RPMI8226 (cell line): Measurements from ENCODE around the gene SHC3.

Source experiments
- DNase-seq: peaks from one replicate; pipeline ENCODE4 v3.0.0-alpha.2; 2015

The SHC3 gene

DNA sequence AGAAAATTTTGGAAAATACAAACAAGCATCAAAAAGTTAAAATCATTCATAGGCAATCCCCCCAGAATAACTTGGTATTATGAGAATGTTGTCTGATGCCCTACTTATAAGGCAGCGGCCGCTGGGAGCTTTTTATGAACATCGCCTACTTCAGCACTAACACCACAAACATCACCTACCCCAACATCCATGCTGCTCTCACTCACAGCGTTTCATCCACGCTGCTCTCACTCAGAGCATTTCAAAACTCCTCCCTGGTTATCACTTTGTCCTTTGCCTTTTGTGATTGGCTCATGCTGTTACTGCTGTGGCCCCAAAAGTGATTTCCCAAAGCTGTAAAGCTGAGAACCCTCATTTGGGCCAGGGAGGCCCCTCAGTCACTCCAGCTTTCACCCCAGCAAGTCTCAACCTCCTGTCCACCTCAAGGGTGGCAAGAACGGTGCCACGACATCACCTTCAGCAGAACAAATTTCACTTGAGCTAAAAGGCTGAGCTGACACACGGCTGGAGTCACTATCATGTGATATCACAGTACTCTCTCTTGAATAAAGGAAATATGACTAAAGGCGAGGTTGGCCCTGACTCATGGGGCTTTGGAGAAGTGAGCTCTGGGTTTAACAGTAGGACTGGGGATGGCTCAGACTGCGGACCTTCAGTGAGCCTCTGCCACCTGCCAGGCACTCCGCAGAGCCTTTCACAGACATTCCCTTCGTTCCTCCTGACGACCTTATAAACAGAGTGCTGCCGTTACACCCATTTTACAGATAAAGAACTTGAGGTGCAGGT is 25.2 kb downstream of the SHC3 start:
- no peak for DNase-seq

DNA sequence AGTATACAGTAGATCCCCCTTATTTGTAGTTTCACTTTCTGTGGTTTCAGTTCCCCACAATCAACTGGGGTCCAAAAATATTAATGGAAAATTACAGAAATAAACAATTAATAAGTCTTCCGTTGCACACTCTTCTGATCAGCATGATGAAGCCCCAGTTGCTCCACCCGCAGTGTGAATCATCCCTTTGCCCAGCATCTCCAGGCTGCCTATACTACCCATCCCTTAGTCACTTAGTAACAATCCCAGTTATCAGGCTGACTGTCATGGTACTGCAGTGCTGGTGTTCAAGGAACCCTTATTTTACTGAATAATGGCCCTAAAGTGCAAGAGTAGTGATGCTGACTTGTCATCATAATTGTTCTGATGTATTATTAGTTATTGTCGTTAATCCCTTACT is 28.9 kb downstream of the SHC3 start:
- DNase-seq: no peak

DNA sequence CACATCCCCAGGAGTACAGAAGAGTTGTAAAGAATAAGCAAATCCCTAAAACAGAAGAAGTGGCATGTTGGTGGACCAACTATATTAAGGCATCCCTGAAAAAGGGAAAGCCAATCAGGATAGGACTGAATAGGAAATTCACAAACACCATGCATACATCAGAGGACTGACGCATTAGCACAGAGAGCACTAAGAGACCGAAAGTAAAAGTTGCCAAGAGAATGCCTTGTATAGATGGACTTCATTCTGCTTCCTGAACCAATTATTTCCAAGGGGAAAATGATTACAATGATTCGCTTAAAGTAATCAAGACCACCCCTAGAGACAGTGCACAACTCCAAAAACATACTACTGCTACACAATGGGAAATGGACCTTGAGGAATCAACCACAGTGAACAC is 33.5 kb downstream of the SHC3 start:
- DNase-seq: no peak

DNA sequence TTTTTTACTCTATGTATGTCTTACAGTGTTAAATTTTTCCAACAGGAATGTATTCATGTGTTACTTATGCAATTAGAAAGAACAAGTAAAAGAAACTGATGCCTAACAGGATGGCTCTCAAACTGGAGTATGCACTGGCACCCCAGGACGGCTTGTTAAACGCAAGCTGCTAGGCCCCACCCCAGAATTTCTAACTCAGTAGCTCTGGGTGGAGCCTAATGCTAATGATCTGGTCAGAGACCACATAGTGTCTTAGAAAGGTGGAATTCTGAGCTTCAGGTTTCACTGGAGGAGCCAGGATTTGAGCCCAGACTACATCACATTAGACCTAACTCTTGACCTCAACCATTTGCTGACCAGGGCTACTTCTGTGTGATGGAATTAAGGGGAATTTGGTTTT is 34.4 kb downstream of the SHC3 start:
- DNase-seq: no peak

DNA sequence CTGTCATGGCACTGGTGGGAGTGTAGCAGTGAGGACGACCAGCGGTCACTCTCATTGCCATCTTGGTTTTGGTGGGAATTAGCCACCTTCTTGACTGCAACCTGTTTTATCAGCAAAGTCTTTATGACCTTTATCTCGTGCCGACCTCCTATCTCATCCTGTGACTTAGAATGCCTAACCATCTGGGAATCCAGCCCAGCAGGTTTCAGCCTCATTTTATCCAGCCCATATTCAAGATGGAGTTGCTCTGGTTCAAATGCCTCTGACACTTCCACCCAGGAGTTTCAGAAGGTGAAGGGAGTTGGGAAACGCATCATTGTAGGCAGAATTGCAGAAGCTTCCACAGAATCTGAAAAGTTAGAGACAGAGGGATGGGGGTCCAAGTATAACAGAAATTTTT is 35.4 kb downstream of the SHC3 start:
- no peak for DNase-seq

DNA sequence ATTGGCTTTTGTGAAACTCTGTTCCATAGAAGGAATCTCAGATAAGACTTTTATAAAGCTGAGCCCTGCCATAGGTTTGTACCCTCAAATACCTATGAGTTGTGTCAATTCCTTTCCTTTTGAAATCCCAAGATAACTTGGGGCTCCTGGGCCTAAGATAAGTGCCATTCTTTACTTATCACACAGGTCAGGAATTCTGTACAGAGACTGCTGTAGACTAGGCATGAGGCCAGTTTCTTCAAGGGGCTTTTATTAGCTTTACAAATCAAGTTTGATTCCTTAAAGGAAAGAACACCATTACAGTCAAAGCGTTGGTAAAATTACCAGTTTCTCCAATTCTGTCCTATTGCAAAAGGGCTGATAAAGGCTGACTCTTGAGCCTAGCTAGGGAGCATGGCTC is 39.2 kb downstream of the SHC3 start:
- DNase-seq: no peak

DNA sequence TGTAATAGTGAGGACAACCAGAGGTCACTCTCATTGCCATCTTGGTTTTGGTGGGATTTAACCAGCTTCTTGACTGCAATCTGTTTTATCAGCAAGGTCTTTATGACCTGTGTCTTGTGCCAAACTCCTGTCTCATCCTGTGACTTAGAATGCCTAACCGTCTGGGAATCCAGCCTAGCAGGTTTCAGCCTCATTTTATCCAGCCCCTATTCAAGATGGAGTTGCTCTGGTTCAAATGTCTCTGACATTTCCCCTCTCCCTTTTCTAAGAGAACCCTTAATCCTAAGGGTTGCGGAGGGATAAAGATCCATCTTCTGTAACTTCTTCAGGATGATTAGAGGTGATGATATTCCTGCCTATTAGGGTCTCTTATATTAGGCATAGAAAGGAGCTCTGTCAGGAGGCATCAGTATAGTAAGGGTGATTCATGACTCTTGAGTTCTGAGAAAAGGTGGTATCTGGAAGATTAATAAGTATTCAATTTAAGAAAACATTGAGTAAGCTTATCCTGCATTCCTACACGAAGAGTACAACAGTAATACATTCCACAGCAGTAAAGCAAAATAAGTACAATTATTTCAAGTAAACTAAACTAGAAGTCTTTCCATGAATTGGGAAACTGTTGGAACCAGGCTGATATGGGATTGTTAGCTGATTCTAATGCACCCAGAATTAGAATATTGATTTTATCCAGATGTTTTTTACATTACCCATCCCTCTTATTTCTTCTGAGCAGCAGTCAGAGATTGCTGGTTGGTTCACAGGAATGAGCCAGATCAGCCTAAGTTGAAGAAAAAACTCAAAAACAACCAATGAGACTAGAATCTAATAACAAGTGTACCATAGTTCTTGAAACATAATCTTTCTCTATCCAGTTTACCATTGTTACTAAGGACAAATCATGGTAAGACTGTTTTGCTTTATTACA is 39.9 kb downstream of the SHC3 start:
- no peak for DNase-seq

DNA sequence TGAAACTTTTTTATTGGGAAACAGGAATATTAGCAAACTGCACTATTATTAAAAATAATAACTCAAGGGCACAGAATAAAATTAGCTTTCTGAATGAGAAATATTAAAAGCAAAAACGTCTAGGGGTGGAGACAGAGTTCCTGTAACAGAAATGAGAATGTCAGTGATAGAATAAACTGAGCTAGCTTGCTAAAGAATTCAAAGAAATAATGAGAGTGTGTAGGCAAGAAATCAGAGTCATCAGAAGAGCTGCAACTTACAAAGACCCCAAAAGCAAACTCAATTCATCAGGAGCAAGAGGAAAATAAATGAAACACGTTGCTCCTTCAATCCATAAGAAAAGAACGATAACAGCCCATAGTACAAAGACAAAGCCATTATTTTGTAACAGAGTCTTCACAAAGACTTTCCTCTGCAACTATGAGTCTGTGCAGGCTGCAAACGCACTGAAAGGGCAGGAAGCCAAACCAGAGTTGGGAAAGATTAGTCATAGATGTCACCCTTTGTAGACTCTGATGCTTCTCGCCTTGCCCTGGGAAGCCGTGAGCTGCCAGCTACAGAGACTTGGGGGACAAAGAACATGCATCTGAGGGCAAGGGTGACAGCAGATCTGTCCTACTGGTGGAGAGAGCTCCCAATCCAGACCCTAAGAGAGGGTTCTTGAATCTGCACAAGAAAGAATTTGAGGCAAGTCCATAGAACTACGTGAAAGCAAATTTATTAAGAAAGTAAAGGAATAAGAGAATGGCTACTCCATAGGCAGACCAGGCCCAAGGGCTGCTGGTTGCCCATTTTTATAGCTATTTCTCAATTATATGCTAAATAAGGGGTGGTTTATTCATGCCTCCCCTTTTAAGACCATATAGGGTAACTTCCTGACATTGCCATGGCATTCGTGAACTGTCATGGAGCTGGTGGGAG is 40.8 kb downstream of the SHC3 start:
- DNase-seq: no peak

DNA sequence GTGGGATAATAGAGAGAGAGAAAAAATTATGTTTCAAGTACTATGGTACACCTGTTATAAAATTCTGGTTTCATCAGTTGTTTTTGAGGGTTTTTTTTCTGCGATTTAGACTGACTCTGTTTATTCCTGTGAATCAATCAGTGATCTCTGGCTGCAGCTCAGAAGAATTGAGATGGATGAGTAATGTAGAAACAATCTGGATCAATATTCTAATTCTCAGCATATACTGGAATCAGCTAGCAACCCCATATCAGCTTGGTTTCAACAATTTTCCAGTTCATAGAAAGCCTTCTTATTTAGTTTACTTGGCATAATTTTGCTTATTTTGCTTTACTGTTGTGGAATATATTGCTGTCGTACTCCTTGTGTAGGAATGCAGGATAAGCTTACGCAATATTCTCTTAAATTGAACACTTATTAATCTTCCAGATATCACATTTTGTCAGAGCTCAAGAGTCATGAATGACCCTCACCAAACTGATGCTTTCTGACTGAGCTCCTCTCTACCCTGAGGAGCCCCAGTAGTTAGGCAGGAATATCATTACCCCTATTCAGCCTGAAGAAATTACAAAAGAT is 42.9 kb downstream of the SHC3 start:
- no peak for DNase-seq

DNA sequence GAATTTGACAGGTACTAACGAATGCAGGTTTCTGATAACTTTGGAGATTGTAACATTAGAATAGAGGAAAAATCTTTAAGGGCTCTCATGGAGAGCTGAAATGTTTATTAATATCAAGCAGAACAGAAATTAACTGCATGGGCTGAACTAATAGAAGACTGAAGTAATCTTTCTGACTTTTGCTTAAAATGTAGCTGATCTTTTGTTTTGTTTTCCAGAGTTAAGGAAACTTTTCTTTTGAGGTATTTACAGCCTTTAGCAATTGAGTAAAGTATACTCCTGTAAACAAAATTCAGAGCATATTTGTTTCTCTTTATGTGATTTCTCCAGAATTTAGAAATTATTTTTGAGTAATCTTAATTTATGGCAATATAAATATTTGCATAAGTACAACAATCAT is 43.9 kb downstream of the SHC3 start:
- DNase-seq: no peak

DNA sequence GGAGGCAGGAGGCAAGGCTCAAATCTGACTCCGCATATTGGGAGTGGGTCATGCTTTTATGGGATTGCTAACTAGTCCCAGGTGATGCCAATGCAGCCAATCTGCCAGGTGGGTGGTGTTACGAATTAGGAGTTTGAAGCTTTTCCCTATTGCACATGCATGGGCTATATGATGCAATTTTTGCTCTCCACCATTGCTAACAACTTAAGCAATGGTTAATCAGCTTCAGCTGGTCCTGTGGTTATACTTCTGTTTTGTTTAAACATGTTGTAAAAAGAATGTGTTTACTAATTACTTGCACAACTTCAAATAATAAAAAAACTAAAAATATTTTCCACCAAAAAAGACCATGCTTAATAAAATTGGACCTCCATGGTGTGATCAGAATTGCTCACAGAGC is 55.7 kb downstream of the SHC3 start:
- DNase-seq: no peak

DNA sequence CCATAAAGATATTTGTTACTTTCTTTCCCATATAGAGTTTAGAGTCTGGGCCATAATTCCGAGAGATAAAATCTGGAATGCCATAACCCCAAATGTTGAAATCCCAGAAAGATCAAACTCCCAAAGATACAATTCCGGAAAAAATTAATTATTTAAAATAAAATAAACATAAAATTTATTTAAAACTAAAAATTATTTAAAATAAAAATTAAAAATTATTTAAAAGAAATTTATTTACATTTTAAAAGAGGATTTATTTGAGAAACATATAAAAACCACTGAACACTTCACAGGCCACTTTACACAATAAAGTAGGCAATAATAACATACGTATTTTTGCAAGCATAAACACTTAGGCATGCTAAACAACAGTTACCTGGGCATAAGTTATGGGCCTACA is 57.9 kb downstream of the SHC3 start:
- no peak for DNase-seq

DNA sequence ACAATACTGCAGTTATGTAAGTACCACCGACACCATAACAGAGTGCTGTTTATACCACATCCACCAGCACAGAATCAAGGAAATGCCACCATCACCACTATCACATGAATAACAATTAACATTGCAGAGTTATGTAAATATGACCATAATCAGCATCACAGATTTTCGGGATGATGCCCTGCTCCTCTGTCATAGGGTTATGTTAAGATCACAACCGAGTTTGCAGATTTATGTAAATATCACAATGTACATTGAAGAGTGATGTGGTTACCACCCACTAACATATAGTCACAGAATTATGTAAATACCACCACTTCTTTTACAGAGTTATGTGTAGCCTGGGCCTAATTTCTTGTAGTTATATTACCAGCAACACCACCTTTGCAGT is 61.8 kb downstream of the SHC3 start:
- DNase-seq: no peak

DNA sequence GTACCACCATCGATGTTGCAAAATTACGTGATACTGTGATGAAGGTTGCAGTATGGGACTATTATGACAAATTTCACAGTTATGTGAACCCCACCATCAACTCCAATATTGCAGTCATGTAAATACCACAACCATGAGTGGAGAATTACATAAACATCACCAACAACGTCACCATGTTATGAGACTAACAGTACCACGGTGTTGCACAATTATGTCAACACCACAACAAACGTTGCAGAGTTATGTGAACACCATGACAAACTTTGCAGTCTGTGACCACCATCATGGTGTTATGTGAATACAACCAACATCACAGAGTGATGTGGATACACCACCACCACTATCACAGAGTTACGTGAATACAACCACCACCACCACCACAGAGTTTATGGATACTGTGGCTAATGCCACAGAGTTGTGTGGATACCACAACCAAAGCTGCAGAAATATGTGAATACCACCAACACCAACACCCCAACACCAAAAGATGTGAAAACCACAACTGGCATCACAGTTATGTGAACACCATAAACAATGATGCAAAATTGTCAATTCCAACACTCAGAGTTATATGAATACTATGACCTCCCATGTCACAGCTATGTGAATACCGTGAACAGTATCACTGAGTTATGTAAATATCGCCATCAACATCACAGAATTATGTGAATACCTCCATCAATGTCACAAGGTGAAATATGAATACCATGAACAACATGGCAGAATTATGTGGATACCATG is 62.4 kb downstream of the SHC3 start:
- no peak for DNase-seq

DNA sequence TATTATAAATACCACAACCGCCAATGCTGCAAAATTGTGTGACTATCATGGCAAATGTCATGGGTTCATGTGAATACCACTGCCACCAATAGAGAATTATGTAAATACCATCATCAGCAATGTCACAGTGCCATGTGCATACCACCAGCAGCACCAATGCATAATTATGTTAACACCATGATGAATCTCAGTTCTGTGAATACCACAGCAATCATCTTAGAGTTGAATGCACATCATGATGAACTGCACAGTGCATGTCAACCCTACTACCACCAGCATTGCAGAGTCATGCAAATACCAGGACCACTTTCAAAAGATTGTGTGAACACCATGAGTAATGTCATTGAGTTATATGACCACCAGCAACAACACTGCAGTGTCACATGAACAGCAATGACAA is 63.2 kb downstream of the SHC3 start:
- DNase-seq: no peak

DNA sequence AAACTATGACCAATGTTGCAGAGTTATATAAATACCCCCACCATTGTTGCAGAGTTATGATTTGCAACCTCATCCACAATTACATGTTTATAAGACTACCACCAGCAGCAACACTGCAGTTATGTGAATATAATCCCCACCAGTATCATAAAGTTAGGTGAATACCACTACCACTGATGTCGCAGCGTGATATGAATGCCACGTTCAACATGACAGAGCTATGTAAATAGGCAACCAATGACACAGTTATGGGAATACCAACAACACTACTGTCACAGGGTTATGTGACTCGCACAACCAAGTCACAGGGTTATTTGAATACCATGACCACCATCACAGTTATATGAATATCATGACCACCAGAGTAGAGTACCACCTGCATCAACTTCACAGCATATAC is 63.9 kb downstream of the SHC3 start:
- no peak for DNase-seq

DNA sequence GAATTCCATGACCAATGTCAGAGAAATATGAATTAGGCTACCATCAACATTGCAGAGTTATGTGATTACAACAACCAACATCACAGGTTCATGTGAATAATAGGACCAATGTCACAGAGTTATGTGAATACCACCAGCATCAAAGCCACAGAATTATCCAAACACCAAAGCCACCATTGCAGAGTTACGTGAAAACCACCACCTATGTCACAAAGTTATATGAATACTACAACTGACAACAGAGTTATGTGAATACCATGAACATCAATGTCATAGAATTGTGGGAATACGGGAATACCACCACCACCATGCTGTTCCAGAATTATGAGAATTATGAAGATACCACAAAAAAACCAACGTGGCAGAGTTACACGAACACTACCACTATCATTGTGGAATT is 64.8 kb downstream of the SHC3 start:
- no peak for DNase-seq

DNA sequence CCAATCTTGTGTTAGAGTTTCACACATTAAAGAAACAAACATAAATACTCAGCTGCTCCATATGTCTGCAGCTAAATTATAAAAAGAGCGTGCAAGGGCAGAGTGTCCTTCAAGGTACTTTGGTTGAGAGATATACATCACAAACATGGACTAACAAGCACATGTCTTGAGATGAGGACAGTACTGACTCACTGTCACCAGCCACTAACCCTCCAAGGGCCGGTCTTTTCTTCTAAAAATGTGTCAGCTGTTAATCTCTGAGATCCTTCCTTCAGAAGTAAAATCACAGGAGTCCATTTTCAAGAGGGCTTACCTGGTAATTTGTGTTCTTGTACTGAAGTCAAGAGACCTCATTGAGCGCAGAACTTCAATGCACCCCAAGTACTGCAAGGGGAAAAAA is 66.4 kb downstream of the SHC3 start:
- DNase-seq: no peak

DNA sequence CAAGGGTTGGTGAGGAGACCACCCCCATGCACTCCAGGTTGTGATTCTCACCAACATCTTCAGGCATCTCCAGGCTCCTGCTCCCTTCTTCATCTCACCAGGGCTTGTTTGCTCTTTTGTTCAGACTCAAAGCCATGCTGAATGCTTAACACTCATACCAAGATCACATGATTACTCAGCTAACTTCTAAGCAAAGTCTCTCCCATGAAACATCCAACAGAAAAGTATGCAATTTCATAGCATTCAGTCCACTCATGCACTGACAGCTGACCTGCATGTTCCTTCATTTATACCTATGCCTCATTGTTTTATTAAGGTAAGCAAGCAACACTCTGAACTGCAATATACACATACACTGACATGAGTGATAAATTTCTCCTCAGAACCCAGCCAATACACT is 69.0 kb downstream of the SHC3 start:
- DNase-seq: no peak

DNA sequence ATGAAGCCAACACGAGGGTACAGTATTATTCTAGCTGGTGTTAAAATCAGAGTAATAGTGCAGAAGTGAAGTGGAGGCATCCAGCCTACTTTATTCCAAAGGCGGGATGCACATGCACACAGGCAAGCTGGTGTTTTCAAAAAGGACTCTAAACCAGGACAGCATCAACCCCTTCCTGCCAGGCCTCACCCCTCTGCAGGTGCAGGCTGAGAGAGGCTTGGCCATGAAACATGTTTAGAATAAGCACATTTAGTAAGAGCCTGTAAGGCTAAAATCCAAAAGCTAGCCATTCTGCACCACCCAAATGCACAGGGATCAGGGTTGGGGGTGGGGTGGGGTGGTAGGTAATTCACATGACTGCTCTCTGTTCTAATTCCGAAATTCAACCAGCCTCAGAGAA is 71.2 kb downstream of the SHC3 start:
- no peak for DNase-seq

DNA sequence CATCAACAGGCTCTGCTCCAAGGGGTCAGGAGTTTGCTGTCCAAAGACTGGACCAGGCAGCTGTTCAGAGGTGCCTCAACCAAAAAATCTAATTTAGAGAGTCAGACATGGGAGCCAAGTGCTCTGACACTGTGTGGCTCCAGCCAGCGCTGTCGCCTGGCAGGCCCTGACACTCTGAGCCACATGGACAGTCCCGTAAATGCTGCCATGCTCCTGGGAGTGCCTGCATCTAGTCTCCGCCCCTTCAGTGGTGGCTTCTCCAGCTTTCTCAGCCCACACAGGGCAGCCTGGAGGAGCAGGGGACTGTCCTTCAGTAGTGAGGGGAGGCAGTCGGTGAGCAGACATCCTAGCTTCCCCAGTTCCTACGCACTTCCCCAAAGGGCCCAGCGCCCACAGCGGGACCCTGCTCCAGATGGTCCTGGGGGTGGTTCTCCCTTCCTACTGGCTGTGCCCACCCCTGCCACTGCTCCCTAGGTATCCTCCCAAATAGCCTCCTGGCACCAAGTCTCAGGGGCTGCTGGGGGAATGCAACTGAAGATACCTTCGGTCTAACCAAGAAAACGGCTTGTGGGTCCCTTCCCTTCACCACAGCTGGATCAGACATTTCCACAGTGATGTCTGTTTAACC is 72.3 kb downstream of the SHC3 start:
- DNase-seq: no peak

DNA sequence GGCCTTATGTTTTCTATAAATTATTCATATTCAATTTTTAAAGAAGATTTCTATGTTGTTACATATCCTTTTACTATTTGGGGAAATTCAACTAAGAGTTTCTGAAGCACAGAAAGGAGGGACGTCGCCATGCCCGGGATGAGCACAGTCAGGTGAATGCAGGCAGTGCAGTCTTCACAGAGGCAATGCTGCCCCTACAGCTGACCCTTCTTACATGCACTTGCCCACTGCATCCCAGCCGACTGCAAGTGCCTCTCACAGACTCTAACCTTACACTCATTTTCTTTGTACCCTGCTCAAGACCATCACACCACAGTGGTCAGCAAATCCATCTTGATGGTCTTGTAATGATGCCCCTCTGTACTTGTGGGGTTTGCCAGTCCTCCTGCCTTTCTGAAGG is 73.8 kb downstream of the SHC3 start:
- DNase-seq: no peak
